OCI-LY3 (cell line): ENCODE measurements around the gene NRP2.

Experiments
- H2AFZ ChIP-seq: fragments of 200-600, 300-600 bp; shearing (Covaris generic); 2 replicates; pipeline ENCODE4 v1.6.0; 2014; ENCODE audit warnings: antibody characterized with exemption, low read depth, low read length
- H3K27ac ChIP-seq: fragments of 200-600, 300-600 bp; sonication (generic); 2 replicates; pipeline ENCODE4 v1.5.1; 2014; ENCODE audit warnings: mild to moderate bottlenecking, low read length, moderate library complexity, mixed read lengths
- H3K27me3 ChIP-seq: fragments of 200-600, 300-600 bp; sonication (generic); 2 replicates; pipeline ENCODE4 v1.6.1; 2014; ENCODE audit warnings: low read depth, low read length, mixed read lengths
- H3K36me3 ChIP-seq: fragments of 200-600, 300-600 bp; sonication (generic); replicated peaks from 2 replicates; pipeline ENCODE3; 2014; ENCODE audit warnings: low read depth, low read length, mixed read lengths
- H3K4me1 ChIP-seq: fragments of 300-600, 200-600 bp; sonication (generic); 2 replicates; pipeline ENCODE4 v1.6.1; 2014; ENCODE audit warnings: low read length, mixed read lengths
- H3K4me2 ChIP-seq: fragments of 200-600, 300-600 bp; sonication (generic); 2 replicates; pipeline ENCODE4 v1.6.1; 2014; ENCODE audit warnings: low read length, mixed read lengths
- H3K4me3 ChIP-seq: fragments of 300-600, 200-600 bp; sonication (generic); 2 replicates; pipeline ENCODE4 v1.5.1; 2014; ENCODE audit warnings: antibody characterized with exemption, mild to moderate bottlenecking, low read length, moderate library complexity
- H3K79me2 ChIP-seq: fragments of 300-600, 200-600 bp; shearing (Covaris generic); 2 replicates; pipeline ENCODE4 v1.6.1; 2014; ENCODE audit warnings: mild to moderate bottlenecking, low read length, mixed read lengths
- H3K9ac ChIP-seq: fragments of 300-600, 200-600 bp; shearing (Covaris generic); 2 replicates; pipeline ENCODE4 v1.6.0; 2014; ENCODE audit warnings: mild to moderate bottlenecking, low read length, moderate library complexity
- H3K9me3 ChIP-seq: fragments of 200-600, 300-600 bp; shearing (Covaris generic); 2 replicates; pipeline ENCODE4 v1.6.1; 2014; ENCODE audit warnings: low read length, mixed read lengths; ENCODE audit not compliant: insufficient read depth
- H4K20me1 ChIP-seq: fragments of 200-600, 300-600 bp; sonication (generic); 2 replicates; pipeline ENCODE4 v1.6.1; 2016; ENCODE audit warnings: low read length, mixed read lengths; ENCODE audit not compliant: insufficient read depth
- EZH2phosphoT487 ChIP-seq: fragments of 200-600 bp; shearing (Covaris generic); IDR thresholded peaks from 2 replicates; pipeline ENCODE4 v1.6.1; 2018; ENCODE audit warnings: antibody characterized with exemption, mixed run types, low read depth
- TF ChIP-seq, protein P1 (sequence below): fragments of 200-600, 300-600 bp; sonication (generic); IDR thresholded peaks from 2 replicates; pipeline ENCODE4 v1.5.1; 2014; ENCODE audit warnings: antibody characterized with exemption, low read length, low read depth

NRP2 gene

DNA sequence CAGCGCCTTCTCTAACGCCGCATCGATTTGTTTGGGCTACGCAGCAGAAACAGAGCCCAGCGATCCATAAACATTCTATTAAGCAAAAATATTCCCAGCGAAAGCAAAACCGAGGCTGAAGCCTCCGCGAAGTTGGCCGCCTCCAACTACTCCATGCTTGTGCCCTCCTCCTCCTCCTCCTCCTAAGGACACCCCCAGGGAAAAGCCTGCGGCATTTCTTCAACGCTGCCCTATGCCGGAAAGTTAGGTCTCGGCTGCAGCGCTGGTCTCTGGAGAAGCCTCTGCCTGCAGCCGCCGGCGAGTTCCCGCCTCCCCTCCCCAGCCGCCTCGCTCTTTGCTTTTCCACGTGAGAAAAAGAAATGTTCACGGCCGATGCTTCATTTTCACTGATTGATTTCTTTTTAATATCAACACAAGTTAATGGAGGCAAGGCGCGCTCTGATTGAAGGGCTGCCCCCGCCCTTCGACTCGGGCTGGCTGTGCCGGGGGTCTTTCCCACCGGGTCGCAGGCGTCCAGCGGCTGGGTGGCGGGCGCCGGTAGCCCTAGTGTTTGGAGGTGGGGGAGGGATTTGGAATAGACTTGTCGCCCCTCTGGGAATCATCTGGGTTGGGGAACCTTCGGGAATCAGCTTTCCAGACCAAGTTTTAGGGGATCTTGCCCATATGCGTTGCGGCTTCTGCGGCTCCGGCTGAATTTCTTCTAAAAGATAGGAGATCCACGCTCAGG lies 3.9 kb downstream of the NRP2 start:
- H3K4me2 ChIP-seq: no peak overlapping the region
- H3K27ac ChIP-seq: no peak overlapping the region

DNA sequence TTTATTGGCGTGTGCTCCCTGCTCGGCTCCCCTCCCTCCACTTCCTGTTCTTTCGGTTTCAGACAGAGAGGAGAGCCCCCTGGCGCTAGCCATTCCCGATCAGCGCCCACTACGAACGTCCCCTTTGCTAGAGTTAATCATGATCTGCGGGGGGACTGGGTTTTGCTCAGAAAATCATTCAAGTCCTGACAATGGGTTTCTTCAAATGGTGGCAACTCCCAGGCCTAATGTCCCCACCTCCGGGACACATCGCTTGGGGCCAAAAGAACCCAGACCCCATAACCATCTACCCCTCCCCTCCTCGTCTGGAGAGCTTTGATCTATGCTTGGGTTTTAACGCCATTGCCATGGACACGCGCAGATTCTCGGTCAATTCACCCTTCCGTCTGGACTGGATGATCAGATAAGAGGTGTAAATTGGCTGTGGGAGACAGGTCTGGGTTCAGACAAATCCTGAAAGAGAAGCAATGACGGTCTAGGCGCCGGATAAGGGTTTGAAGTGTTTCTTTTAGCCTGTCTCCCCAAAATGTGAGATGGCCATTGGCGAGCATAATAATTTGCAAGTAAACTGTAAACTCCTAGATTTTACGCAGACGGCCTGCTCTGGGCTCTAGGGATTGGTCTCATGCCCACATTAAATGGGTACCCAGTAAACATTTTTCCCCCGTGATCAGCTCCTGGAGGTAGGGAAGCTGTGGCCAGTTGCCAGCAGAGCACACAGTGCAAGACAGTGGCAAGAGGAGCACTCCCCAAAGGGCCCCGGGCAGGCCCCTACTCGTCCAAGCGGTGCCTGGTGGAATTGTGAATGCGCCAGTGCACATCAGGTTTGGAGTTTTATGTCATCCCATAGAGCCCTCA lies 4.7 kb downstream of the NRP2 start:
- Histone ChIP-seq H3K36me3 (no peaks in the 10 kb centered on the region), H3K4me2 (no peak overlapping the region), H3K4me1 (peaks cover 5% of the 10 kb centered on the region), H3K9ac (no peak overlapping the region), H3K4me3 (no peak overlapping the region), H3K79me2 (no peaks in the 10 kb centered on the region), H3K27ac (no peak overlapping the region), H3K9me3 (no peaks in the 10 kb centered on the region), H2AFZ (no peak overlapping the region), H3K27me3 (peaks cover 22% of the 10 kb centered on the region), H4K20me1 (no peaks in the 10 kb centered on the region)
- TF ChIP-seq, protein P1, sequence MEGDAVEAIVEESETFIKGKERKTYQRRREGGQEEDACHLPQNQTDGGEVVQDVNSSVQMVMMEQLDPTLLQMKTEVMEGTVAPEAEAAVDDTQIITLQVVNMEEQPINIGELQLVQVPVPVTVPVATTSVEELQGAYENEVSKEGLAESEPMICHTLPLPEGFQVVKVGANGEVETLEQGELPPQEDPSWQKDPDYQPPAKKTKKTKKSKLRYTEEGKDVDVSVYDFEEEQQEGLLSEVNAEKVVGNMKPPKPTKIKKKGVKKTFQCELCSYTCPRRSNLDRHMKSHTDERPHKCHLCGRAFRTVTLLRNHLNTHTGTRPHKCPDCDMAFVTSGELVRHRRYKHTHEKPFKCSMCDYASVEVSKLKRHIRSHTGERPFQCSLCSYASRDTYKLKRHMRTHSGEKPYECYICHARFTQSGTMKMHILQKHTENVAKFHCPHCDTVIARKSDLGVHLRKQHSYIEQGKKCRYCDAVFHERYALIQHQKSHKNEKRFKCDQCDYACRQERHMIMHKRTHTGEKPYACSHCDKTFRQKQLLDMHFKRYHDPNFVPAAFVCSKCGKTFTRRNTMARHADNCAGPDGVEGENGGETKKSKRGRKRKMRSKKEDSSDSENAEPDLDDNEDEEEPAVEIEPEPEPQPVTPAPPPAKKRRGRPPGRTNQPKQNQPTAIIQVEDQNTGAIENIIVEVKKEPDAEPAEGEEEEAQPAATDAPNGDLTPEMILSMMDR: no peak
- no peak for TF ChIP-seq EZH2phosphoT487

More for the DNA sequence above, 3.9 kb downstream of the NRP2 start:
- H3K4me3 ChIP-seq: no peak overlapping the region
- TF ChIP-seq, protein P1: no peak
- no peak for TF ChIP-seq EZH2phosphoT487
- no peaks in the 10 kb centered on the region for H4K20me1 ChIP-seq
- H3K4me1 ChIP-seq: peaks cover 11% of the 10 kb centered on the region
- H3K27me3 ChIP-seq: peaks cover 30% of the 10 kb centered on the region
- H3K9ac ChIP-seq: no peak overlapping the region
- no peak overlapping the region for H2AFZ ChIP-seq
- H3K36me3 ChIP-seq: no peaks in the 10 kb centered on the region
- no peaks in the 10 kb centered on the region for H3K9me3 ChIP-seq
- H3K79me2 ChIP-seq: no peaks in the 10 kb centered on the region

DNA sequence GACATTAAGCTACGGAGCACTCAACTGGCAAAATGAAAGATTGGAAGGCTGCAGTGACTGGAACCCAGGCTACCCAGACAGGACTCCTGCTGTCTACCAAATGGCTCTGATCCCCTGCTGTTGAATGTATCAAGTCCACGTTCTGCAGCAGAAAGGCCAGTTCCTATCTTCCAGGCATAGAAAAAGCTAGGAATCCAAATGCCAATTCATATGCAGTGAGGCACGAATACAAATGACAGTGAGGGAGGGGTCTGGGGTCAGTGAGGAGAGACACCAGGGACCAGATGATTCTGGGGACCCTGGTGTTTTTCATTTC lies 5.3 kb downstream of the NRP2 start:
- Histone ChIP-seq H3K27ac (no peak overlapping the region), H3K4me3 (no peak overlapping the region), H3K9me3 (no peaks in the 10 kb centered on the region), H3K36me3 (no peaks in the 10 kb centered on the region), H3K4me1 (peaks cover 5% of the 10 kb centered on the region), H3K27me3 (peaks cover 20% of the 10 kb centered on the region), H2AFZ (no peak overlapping the region), H3K4me2 (no peak overlapping the region), H3K79me2 (no peaks in the 10 kb centered on the region), H3K9ac (no peak overlapping the region), H4K20me1 (no peaks in the 10 kb centered on the region)
- TF ChIP-seq, protein P1: no peak
- TF ChIP-seq EZH2phosphoT487: no peak

DNA sequence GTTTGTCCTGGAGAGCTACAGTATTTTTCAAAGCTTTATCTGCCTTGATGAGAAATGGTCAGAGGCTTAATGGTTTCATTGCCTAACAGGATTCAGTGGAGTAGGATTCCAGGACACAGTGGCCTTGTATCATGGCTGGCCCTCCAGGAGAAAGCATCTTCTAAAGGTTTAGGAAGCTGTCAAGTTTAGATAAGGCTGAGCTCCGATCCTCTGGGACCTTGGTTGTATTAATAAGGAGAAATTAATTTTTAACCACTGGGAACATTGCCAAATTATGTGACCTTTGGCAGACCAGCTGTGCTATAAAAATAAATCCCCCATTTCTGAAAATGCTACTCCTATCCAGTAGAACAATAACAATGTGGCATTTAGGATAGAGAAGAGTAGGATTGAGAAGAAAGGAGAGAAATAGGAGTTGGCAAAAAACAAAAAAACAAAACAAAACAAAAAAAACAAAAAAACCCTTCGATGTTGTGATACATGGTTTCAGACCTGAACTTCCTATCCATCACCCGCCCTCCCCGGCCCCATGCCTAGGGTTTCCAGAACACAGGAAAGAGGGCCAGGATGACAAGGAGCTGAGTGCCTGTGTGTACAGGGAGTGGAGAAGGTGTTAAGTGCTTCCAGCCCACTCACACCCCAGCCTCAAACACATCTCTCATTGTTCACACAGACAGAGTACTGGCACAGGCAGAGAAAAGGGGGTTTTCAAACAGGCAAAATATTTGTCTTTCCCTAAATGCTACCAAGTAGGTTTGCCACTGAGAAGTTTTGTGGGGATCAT lies 6.3 kb downstream of the NRP2 start:
- H2AFZ ChIP-seq: no peak overlapping the region
- H3K9ac ChIP-seq: no peak overlapping the region
- H3K4me3 ChIP-seq: no peak overlapping the region
- no peaks in the 10 kb centered on the region for H3K4me1 ChIP-seq
- H3K36me3 ChIP-seq: no peaks in the 10 kb centered on the region
- peaks cover 10% of the 10 kb centered on the region for H3K27me3 ChIP-seq
- no peaks in the 10 kb centered on the region for H3K9me3 ChIP-seq
- TF ChIP-seq, protein P1: no peak
- TF ChIP-seq EZH2phosphoT487: no peak
- no peak overlapping the region for H3K4me2 ChIP-seq
- H4K20me1 ChIP-seq: no peaks in the 10 kb centered on the region
- no peaks in the 10 kb centered on the region for H3K79me2 ChIP-seq
- H3K27ac ChIP-seq: no peak overlapping the region
